SJCRH30 (cell line): Measurements from ENCODE around the gene STXBP5L. TPM values are rescaled to one million over a fixed set of nuclear protein-coding genes. Genes with fewer than 3 reads are reported as not detected.
"Not testable (repeated sequence)": the region's sequence is repeated elsewhere in the genome, so short reads cannot be mapped to it uniquely, and the experiment has no call there.

Source experiments
- DNase-seq, 2 experiments: peaks; one replicate each; pipeline ENCODE4 v3.0.0-alpha.2; 2015 to 2020
- H3K27ac ChIP-seq: fragments of 250-450 bp; sonication (Bioruptor Pico); 2 replicates; pipeline ENCODE4 v1.5.1; 2020; ENCODE audit warnings: mild to moderate bottlenecking, moderate library complexity
- H3K27me3 ChIP-seq: fragments of 250-450 bp; sonication (Bioruptor Pico); 2 replicates; pipeline ENCODE4 v1.5.1; 2020; ENCODE audit warnings: mild to moderate bottlenecking, moderate library complexity
- H3K36me3 ChIP-seq: fragments of 250-450 bp; sonication (Bioruptor Pico); 2 replicates; pipeline ENCODE4 v1.5.1; 2020; ENCODE audit warnings: mild to moderate bottlenecking, moderate library complexity
- H3K4me1 ChIP-seq: fragments of 250-450 bp; sonication (Bioruptor Pico); 2 replicates; pipeline ENCODE4 v1.5.1; 2020; ENCODE audit warnings: mild to moderate bottlenecking, moderate library complexity
- H3K4me3 ChIP-seq: fragments of 250-450 bp; sonication (Bioruptor Pico); 2 replicates; pipeline ENCODE4 v1.5.1; 2020; ENCODE audit warnings: mild to moderate bottlenecking, moderate library complexity
- H3K9me3 ChIP-seq: fragments of 250-450 bp; sonication (Bioruptor Pico); replicated peaks from 2 replicates; pipeline ENCODE4 v1.5.1; 2020; ENCODE audit warnings: mild to moderate bottlenecking, moderate library complexity
- total RNA-seq: library from RNA; depleted of rRNA; stranded (reverse); fragments of >200 nt; shearing (Covaris generic); gene quantifications from 2 replicates; pipeline ENCODE4 v1.2.3, GENCODE V29; 2014

Gene STXBP5L
- total RNA-seq, 1 experiment from 2014 or later: 1.3 TPM

DNA sequence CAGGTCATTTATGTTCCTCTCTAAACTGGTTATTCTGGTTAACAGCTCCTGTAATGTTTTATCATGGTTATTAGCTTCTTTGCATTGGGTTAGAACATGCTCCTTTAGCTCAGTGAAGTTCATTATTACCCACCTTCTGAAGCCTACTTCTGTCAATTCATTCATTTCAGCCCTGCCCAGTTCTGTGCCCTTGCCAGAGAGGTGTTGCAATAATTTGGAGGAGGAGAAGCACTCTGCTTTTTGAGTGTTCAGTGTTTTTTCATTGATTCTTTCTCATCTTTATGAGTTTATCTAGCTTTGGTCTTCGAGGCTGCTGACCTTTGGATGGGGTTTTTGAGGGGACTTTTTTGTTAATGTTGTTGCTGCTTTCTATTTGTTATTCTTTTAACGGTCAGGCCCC, 203.1 kb downstream of the STXBP5L start:
- H3K27me3 ChIP-seq, H3K27ac ChIP-seq, DNase-seq, H3K9me3 ChIP-seq, H3K4me3 ChIP-seq, H3K36me3 ChIP-seq, H3K4me1 ChIP-seq: not testable (repeated sequence)

DNA sequence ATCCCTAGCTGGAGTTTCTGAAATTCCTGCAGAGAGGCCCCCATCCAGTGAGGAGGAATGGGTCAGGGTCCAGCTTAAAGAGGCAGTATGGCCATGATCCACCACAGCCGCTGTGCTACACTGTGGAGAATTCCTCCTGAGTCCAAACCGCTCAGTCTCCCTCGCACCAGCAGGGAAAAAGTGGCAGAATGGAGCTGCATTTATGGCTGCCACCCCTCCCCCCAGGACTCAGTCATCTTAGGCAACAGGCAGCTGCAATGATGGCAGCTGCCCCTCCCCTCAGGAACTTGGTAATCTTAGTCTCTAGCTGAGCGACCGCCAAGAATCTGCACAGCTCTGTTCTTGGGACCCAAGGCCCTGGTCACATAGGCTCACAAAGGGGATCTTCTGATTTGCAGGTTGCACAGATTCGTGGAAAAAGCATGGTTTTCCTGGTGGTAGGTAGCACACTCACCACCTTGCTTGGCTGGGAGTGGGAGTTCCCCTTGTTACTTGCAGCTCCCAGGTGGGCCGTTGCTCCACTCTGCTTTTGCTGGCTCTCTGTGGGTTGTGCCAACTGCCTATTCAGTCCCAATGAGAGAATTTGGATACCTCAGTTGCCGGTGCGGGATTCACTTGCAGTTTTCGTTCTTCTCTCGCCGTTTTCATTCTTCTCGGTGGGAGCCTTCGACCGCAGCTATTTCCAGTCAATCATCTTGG, 204.1 kb downstream of the STXBP5L start:
- no peaks in the 10 kb centered on the region for H3K9me3 ChIP-seq
- peak; percentile 11 to 25 for DNase-seq

DNA sequence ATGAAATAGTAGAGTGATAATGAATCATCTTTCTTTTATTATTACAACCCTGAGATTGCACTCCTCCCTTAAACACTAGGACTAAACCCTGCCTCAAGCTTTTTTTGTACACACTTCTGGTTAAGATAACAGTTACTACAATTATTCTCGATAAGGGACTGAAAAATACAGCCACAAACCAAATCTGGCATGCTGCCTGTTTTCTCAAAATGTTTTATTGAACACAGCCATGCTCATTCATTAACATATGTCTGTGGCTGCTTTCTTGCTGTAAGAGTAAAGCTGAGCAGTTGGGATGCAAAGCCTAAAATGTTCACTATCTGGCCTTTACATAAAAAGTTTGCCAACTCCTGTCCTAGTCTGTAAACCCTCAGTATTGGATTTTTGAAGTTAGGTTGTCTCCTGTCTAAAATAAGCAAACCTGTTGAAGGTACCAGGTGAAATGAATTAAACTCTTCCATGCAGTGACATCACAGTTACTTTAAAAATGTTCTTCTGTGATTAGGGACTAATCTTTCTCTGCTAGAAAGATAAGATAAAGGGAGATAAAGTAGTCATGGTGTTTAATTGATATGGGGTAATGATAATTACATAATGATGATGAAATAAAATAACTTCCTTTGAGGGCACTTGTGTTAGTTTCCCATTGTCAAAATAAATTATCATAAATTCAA, 218.2 kb downstream of the STXBP5L start:
- Histone ChIP-seq H3K9me3 (no peaks in the 10 kb centered on the region), H3K4me1 (no peaks in the 10 kb centered on the region), H3K27me3 (no peaks in the 10 kb centered on the region), H3K4me3 (no peak overlapping the region), H3K36me3 (no peaks in the 10 kb centered on the region), H3K27ac (no peak overlapping the region)
- no peak for DNase-seq

More for the DNA sequence above, 204.1 kb downstream of the STXBP5L start:
- Histone ChIP-seq H3K36me3 (no peaks in the 10 kb centered on the region), H3K27me3 (no peaks in the 10 kb centered on the region), H3K4me1 (no peaks in the 10 kb centered on the region), H3K4me3 (no peak overlapping the region), H3K27ac (no peak overlapping the region)

DNA sequence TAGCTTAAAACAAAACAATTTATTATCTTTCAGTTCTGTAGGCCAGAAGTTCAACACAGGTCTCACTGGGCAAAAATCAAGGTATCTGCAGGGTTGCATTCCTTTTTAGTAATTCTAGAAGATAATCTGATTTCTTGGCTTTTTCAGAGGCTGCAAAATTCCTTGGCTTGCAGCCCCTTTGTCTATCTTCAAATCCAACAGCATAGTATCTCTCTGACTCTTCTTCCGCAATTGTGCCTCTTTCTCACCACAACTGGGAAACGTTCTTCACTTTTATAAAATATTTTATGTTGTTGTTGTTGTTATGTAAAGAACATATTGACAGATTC, 218.7 kb downstream of the STXBP5L start:
- Histone ChIP-seq H3K4me3 (no peak overlapping the region), H3K27me3 (no peaks in the 10 kb centered on the region), H3K36me3 (no peaks in the 10 kb centered on the region), H3K27ac (no peak overlapping the region), H3K4me1 (no peaks in the 10 kb centered on the region), H3K9me3 (no peaks in the 10 kb centered on the region)
- no peak for DNase-seq

DNA sequence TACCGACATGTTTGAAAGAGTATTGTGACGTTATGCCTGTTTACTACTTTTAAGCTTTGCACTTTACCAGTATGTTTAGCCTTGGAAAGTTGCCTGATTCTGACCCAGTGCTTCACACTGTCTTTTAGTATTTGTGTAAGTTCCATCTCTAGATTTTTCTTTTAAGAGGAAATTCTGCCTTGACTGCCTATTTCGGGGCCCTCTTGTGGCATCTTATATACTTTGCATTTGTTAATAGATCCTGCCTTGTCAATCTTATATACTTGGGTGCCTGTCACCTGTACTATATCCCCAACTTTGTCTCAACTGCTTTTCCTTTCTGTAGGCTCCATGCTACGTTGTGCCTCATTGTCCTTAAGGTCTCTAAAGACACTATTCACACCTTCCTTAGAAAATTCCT, 244.6 kb downstream of the STXBP5L start:
- Histone ChIP-seq H3K9me3 (no peaks in the 10 kb centered on the region), H3K27me3 (no peaks in the 10 kb centered on the region), H3K4me1 (no peaks in the 10 kb centered on the region), H3K36me3 (no peaks in the 10 kb centered on the region), H3K27ac (no peak overlapping the region), H3K4me3 (no peak overlapping the region)
- DNase-seq: peak in 1 of 2 experiments; percentile 12

DNA sequence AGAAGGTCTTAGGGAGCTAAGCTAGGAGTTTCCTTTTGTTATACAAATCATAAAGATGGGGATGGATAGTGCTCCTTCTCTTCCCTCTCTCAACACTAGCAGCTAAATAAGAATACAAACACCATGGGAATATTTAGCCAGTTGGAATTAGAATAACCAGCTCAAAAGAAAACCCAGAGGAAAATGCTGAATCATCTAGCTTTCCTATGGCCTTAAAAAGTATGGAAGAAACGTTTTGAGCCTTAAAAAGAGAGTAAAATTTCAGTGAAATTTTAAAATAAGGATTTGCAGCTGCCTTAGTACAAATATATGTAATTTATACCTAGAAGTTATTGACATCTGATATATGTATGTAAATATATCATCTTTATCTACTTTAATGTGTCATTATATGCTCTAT, 245.8 kb downstream of the STXBP5L start:
- no peaks in the 10 kb centered on the region for H3K4me1 ChIP-seq
- H3K36me3 ChIP-seq: no peaks in the 10 kb centered on the region
- no peak overlapping the region for H3K4me3 ChIP-seq
- no peak for DNase-seq
- H3K27ac ChIP-seq: no peak overlapping the region
- no peaks in the 10 kb centered on the region for H3K9me3 ChIP-seq
- H3K27me3 ChIP-seq: no peaks in the 10 kb centered on the region

DNA sequence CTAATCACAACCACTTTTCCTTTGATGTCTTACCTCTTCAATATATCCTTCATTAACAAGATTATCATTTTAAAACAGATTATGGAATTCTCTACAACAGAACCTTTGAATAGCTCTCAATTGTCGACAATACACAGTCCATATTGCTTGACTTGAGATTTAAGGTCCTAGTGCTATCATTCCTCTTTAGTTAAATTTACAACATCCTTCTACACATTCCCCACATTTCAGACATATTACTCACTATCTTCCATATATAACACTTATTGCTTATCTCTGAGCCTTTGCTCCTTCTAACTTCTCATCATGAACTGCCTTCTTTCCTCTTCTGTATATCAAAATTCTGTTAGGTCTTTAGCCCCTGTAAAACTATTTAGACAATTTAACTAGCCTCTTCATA, 247.0 kb downstream of the STXBP5L start:
- no peaks in the 10 kb centered on the region for H3K36me3 ChIP-seq
- H3K4me1 ChIP-seq: no peaks in the 10 kb centered on the region
- H3K27me3 ChIP-seq: no peaks in the 10 kb centered on the region
- H3K9me3 ChIP-seq: no peaks in the 10 kb centered on the region
- no peak overlapping the region for H3K27ac ChIP-seq
- DNase-seq: no peak
- H3K4me3 ChIP-seq: no peak overlapping the region

DNA sequence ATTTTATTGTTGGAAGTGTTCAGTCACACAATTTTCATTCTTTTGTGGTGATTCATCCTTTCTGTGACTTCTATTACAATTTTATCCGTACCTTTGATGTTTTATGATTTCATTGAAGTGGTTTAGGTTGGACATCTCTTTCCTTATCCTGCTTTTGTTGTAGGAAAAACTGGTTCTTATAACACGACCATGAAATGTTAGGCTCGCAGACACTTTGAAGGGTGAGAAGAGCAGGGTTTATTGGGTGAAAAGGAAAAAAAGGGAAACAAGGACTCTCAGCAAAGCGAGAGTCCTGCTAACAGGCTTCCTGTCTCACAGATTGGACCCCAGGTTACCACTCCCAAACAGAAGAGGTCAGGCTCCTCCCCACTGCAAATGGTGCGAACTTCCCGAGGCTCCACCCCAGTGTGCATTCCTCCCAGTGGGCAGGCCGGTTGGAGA, 257.4 kb downstream of the STXBP5L start:
- Histone ChIP-seq H3K9me3 (no peaks in the 10 kb centered on the region), H3K27ac (no peak overlapping the region), H3K27me3 (no peaks in the 10 kb centered on the region), H3K4me1 (0 out of 2 replicates have a peak, but pooled peaks cover 2% of the 10 kb centered on the region), H3K36me3 (no peaks in the 10 kb centered on the region), H3K4me3 (no peak overlapping the region)
- peak; percentile 6 to 18 for DNase-seq

DNA sequence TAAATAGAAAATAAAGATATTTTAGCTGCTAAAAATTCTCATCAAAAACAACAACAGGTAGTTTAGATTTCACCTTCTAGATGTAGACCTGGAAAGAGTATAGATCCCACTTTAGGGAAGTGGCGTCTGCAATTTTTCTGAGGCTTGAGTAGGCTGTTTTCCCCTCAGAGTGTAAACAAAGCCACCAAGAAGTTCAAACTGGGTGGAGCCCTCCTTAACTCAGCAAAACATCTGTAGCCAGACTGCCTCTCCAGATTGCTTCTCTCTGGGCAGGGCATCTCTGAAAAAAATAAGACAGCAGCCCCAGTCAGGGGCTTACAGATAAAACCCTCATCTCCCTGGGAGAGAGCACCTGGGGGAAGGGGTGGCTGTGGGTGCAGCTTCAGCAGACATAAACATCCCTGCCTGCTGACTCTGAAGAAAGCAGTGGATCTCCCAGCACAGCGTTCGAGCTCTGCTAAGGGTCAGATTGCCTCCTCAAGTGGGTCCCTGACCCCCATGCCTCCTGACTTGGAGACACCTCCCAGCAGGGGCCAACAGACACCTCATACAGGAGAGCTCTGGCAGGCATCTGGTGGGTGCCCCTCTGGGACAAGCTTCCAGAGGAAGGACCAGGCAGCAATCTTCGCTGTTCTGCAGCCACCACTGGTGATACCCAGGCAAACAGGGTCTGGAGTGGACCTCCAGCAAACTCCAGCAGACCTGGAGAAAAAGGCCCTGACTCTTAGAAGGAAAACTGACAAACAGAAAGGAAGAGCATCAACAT, 259.6 kb downstream of the STXBP5L start:
- H3K4me3 ChIP-seq: no peak overlapping the region
- no peaks in the 10 kb centered on the region for H3K27me3 ChIP-seq
- no peaks in the 10 kb centered on the region for H3K36me3 ChIP-seq
- H3K27ac ChIP-seq: no peak overlapping the region
- no peaks in the 10 kb centered on the region for H3K9me3 ChIP-seq
- DNase-seq: no peak
- H3K4me1 ChIP-seq: 0 out of 2 replicates have a peak, but pooled peaks cover 2% of the 10 kb centered on the region

DNA sequence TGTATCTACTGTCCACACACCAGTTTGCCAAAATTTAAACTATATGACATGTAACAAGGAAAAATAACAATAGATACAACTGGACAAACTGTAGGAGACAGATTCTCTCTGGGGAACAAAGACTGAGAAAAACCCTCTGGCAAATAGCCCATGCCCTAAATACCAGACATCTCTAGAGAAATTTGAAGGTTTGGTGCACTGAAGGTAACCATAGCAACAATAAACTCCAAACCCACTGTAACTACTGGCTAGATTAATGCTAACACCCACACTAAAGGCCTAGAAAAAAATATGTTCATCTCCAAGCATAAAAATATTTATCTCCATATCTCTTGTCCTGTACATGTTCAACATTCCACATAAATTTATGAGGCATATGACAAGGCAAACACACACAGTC, 267.1 kb downstream of the STXBP5L start:
- no peak for DNase-seq
- Histone ChIP-seq H3K4me1 (no peaks in the 10 kb centered on the region), H3K9me3 (no peaks in the 10 kb centered on the region), H3K36me3 (no peaks in the 10 kb centered on the region), H3K4me3 (no peak overlapping the region), H3K27me3 (no peaks in the 10 kb centered on the region), H3K27ac (no peak overlapping the region)

DNA sequence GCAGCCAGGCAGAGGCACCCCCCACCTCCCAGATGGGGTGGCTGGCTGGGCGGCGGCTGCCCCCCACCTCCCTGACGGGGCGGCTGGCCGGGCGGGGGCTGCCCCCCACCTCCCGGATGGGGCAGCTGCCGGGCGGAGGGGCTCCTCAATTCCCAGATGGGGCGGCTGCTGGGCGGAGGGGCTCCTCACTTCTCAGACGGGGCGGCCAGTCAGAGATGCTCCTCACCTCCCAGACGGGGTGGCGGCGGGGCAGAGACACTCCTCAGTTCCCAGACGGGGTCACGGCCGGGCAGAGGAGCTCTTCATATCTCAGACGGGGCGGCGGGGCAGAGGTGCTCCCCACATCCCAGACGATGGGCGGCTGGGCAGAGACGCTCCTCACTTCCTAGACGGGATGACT, 282.6 kb downstream of the STXBP5L start:
- H3K4me3 ChIP-seq, H3K27ac ChIP-seq, DNase-seq, H3K9me3 ChIP-seq, H3K36me3 ChIP-seq, H3K4me1 ChIP-seq, H3K27me3 ChIP-seq: not testable (repeated sequence)

DNA sequence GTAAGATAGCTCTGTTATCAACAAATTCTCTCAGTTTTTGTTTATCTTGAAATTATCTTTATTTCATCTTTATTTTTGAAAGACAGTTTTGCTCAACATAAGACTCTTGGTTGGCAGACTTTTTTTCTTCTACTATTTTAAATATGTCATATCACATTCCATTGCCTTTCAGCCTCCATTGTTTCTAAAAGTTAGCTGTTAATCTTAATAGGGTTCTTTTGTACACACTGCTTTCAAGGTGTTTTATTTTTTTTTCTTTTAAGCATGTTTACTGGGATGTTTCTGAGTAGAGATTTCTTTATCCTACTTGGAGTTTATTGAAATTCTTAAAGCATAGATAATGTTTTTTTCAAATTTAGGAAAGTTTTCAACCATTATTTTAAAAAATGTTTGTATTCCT, 294.6 kb downstream of the STXBP5L start:
- H3K27ac ChIP-seq: no peak overlapping the region
- no peaks in the 10 kb centered on the region for H3K36me3 ChIP-seq
- H3K9me3 ChIP-seq: no peaks in the 10 kb centered on the region
- no peak overlapping the region for H3K4me3 ChIP-seq
- no peaks in the 10 kb centered on the region for H3K4me1 ChIP-seq
- no peak for DNase-seq
- H3K27me3 ChIP-seq: no peaks in the 10 kb centered on the region

DNA sequence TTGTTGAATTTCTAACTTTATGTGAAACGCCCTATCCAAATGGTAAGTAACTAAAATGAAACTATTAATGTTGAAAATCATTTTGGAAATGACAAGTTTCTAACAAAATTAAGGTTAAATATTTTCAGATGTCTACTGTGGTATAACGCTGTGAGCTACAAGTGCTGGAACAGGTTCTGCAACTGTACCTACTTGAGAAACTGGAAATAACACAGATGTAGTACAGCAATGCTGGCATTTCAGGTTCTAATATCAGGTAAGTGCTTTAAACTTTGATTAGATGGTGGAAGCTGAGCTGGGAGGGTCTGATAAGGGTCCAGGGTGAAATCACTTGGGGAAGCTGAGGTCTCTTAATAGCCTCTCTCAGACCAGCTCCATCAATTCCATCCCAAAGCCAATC, 315.1 kb downstream of the STXBP5L start:
- Histone ChIP-seq H3K27me3 (no peaks in the 10 kb centered on the region), H3K4me3 (no peak overlapping the region), H3K27ac (no peak overlapping the region), H3K9me3 (no peaks in the 10 kb centered on the region), H3K36me3 (no peaks in the 10 kb centered on the region), H3K4me1 (no peaks in the 10 kb centered on the region)
- DNase-seq: no peak

DNA sequence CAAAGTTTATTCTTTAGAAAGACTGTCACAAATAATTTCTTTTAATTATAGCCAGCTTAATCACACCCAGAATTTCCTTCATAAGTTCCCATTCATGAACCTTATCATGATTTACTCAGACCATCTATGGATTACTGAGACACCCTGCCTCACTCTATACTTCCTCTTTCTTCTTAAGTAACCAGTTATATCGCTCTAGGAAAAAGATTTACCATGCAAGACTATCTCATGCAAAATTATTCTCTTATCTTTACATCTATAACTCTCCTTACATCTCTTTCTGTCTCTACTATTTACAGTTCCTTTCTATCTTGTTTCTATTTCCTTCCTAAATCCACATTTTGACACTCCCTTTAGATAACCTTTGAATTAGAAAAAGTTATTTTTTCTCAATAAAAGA, 321.0 kb downstream of the STXBP5L start:
- Histone ChIP-seq H3K36me3 (no peaks in the 10 kb centered on the region), H3K27me3 (no peaks in the 10 kb centered on the region), H3K4me1 (no peaks in the 10 kb centered on the region), H3K9me3 (no peaks in the 10 kb centered on the region), H3K4me3 (no peak overlapping the region), H3K27ac (no peak overlapping the region)
- DNase-seq: no peak

DNA sequence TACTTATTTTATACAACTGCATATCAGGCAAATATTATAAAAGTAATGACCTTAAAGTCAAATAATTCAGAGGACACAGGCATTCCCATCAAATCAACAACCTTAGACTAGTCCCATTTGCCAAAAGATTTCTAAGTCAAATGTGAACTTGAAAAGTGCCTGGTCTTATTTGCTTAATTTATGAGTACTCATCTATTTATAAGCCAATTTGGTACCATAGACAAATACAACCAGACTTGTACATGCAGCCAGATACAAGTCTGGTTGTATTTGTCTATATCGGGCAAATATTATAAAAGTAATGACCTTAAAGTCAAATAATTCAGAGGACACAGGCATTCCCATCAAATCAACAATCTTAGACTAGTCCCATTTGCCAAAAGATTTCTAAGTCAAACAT, 322.2 kb downstream of the STXBP5L start:
- H3K27me3 ChIP-seq, H3K4me1 ChIP-seq, H3K27ac ChIP-seq, DNase-seq, H3K9me3 ChIP-seq, H3K36me3 ChIP-seq, H3K4me3 ChIP-seq: not testable (repeated sequence)
